ENCODE results near the gene FILIP1L.

FILIP1L gene

DNA sequence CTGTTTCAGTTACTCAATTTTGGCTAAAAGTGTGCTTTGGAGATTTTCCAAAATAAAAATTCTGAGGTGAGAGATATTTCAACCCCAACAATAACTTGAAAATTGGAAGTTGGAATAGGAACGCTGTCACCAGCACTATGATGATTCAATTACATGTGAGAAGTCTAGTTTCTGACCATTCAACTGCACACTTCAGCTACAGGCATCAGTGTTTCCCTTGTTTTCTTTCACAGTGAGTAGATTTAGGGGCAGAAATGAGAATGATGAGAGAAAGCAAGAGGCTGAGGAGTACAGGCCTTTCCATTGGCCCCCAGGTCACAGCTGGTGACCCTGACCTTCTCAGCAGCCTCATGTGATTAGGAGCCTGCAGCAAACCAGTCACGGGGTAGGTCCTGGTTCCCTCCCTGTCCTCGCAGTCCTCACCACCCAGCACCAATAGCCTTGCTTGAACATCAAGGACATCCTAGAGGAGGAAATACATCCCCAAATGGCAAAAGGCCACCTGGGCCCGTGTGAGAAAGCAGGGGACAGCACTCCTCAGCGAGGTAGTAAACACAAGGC, 10.0 kb upstream of the FILIP1L start:
- no peak for TF ChIP-seq CTCF (IDR thresholded peaks at IDR 0.05)

- TF ChIP-seq CTCF (IDR thresholded peaks at IDR 0.05): no peak
These were observed 8.8 kb upstream of the FILIP1L start for GRCh38 chr3:100123112-100123511.

- no peak for TF ChIP-seq CTCF (IDR thresholded peaks at IDR 0.05)
These were observed 8.0 kb upstream of the FILIP1L start for GRCh38 chr3:100122321-100122720.

- TF ChIP-seq CTCF (IDR thresholded peaks at IDR 0.05): no peak
These were observed 6.4 kb upstream of the FILIP1L start for GRCh38 chr3:100120693-100121092.

GRCh38 chr3:100120012-100120411, 5.7 kb upstream of the FILIP1L start:
- TF ChIP-seq CTCF (IDR thresholded peaks at IDR 0.05): no peak

GRCh38 chr3:100117093-100117492, 2.8 kb upstream of the FILIP1L start:
- TF ChIP-seq CTCF (IDR thresholded peaks at IDR 0.05): no peak

- TF ChIP-seq CTCF (IDR thresholded peaks at IDR 0.05): no peak
These were observed 433 bp downstream of the FILIP1L start for GRCh38 chr3:100113723-100114412.
